IMR-90 (cell line): Measurements from ENCODE around the gene CACNA1D.

Experiments used
- BHLHE40 ChIP-seq: fragments of 150-350 bp; IDR thresholded peaks from 2 replicates; pipeline ENCODE4 v1.6.1; 2016; ENCODE audit warnings: mild to moderate bottlenecking, low read depth, low read length
- CTCF ChIP-seq: conservative IDR thresholded peaks from 2 replicates; pipeline ENCODE4 v1.5.1; 2012; ENCODE audit warnings: mild to moderate bottlenecking, low read depth, low read length, improper control_type of control experiment
- FOS ChIP-seq: fragments of 150-350 bp; IDR thresholded peaks from 2 replicates; pipeline ENCODE4 v1.6.1; 2016; ENCODE audit warnings: low read depth, low read length
- POLR2A ChIP-seq: IDR thresholded peaks from 2 replicates; pipeline ENCODE4 v1.6.1; 2012; ENCODE audit warnings: mild to moderate bottlenecking, low read depth, low read length
- SMC3 ChIP-seq: fragments of 150-350 bp; IDR thresholded peaks from 2 replicates; pipeline ENCODE4 v1.6.1; 2016; ENCODE audit warnings: low read depth, mild to moderate bottlenecking, antibody characterized with exemption, low read length, moderate library complexity

- TF ChIP-seq BHLHE40, result no peak
- no peak for TF ChIP-seq CTCF
- TF ChIP-seq POLR2A, result no peak
- no peak for TF ChIP-seq FOS
- no peak for TF ChIP-seq SMC3
Observed at GRCh38 chr3:53694046-53694445, 199.6 kb downstream of the CACNA1D start.
